Glutamatergic neuron (in vitro differentiated cells): ENCODE results near the gene SAMD9L. TPM values are rescaled to one million over a fixed set of nuclear protein-coding genes. Genes with fewer than 3 reads are reported as not detected.

Experiments used
- DNase-seq: peaks from one replicate; pipeline ENCODE4 v3.0.0; 2022
- H3K27ac Mint-ChIP-seq: one replicate; pipeline ENCODE4 v1.8.0; 2020; ENCODE audit warnings: mild to moderate bottlenecking, mixed read lengths, inconsistent platforms; ENCODE audit not compliant: unreplicated experiment
- H3K27me3 Mint-ChIP-seq: one replicate; pipeline ENCODE4 v1.8.0; 2020; ENCODE audit warnings: mild to moderate bottlenecking, moderate library complexity, mixed read lengths, inconsistent platforms; ENCODE audit not compliant: unreplicated experiment
- H3K36me3 Mint-ChIP-seq: one replicate; pipeline ENCODE4 v1.8.0; 2020; ENCODE audit warnings: mild to moderate bottlenecking, mixed read lengths, inconsistent platforms; ENCODE audit not compliant: unreplicated experiment
- H3K4me1 Mint-ChIP-seq: one replicate; pipeline ENCODE4 v1.8.0; 2020; ENCODE audit warnings: mild to moderate bottlenecking, low read depth, mixed read lengths, inconsistent platforms; ENCODE audit not compliant: unreplicated experiment
- H3K4me3 Mint-ChIP-seq: one replicate; pipeline ENCODE4 v1.8.0; 2020; ENCODE audit warnings: mild to moderate bottlenecking, mixed read lengths, inconsistent platforms; ENCODE audit not compliant: unreplicated experiment
- H3K9me3 Mint-ChIP-seq: one replicate; pipeline ENCODE4 v1.8.0; 2020; ENCODE audit warnings: mild to moderate bottlenecking, moderate library complexity, mixed read lengths, inconsistent platforms; ENCODE audit not compliant: unreplicated experiment
- CTCF ChIP-seq: fragments of 200-600 bp; sonication (generic); IDR thresholded peaks from one replicate; pipeline ENCODE4 v1.5.0; 2021; ENCODE audit not compliant: partially characterized antibody, unreplicated experiment
- total RNA-seq: library from RNA; stranded (reverse); fragmentation: NEBNext Ultra II Directional; extraction: Animal tissue kit (Norgen Biotek cat#: 25700); gene quantifications from one replicate; pipeline ENCODE4 v1.2.1, GENCODE V29; 2021; ENCODE audit not compliant: unreplicated experiment

SAMD9L gene
- total RNA-seq, 1 donor from 2014 or later, result not detected

GRCh38 chr7:93171606-93172226 is 23.5 kb upstream of the SAMD9L start:
- no peak overlapping the region for H3K27ac Mint-ChIP-seq
- H3K9me3 Mint-ChIP-seq, result peaks cover 6% of the 10 kb centered on the region
- no peak for TF ChIP-seq CTCF
- H3K36me3 Mint-ChIP-seq, result peaks cover 6% of the 10 kb centered on the region
- no peak for DNase-seq
- H3K27me3 Mint-ChIP-seq, result peaks cover 5% of the 10 kb centered on the region
- H3K4me3 Mint-ChIP-seq, result no peak overlapping the region
- H3K4me1 Mint-ChIP-seq, result no peaks in the 10 kb centered on the region

DNA sequence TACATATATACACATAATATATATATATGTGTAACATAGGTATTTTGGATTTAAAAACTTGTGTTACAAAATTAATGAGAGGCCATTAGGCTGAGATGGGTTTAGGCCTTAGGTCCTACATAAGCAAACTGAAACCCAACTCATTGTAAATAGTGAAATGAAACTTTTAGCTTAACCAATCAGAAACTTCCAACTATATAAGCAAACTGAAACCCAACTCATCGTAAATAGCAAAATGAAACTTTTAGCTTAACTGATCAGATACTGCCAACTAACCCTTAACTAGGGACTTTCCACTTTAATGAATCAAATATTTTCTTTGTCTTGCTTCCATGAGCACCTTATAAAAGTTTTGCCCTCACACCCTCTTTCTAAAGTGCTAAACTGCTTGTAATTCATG is 17.3 kb upstream of the SAMD9L start:
- peaks cover 5% of the 10 kb centered on the region for H3K27me3 Mint-ChIP-seq
- H3K27ac Mint-ChIP-seq, result no peak overlapping the region
- DNase-seq, result no peak
- no peak overlapping the region for H3K4me3 Mint-ChIP-seq
- H3K9me3 Mint-ChIP-seq, result peaks cover 6% of the 10 kb centered on the region
- H3K4me1 Mint-ChIP-seq, result no peaks in the 10 kb centered on the region
- H3K36me3 Mint-ChIP-seq, result no peaks in the 10 kb centered on the region
- no peak for TF ChIP-seq CTCF

GRCh38 chr7:93164766-93165165 is 16.6 kb upstream of the SAMD9L start:
- Mint-ChIP-seq H3K4me3 (no peak overlapping the region), H3K4me1 (no peaks in the 10 kb centered on the region), H3K27ac (no peak overlapping the region), H3K27me3 (peaks cover 5% of the 10 kb centered on the region), H3K36me3 (no peaks in the 10 kb centered on the region), H3K9me3 (peaks cover 6% of the 10 kb centered on the region)
- DNase-seq, result no peak
- TF ChIP-seq CTCF, result no peak

DNA sequence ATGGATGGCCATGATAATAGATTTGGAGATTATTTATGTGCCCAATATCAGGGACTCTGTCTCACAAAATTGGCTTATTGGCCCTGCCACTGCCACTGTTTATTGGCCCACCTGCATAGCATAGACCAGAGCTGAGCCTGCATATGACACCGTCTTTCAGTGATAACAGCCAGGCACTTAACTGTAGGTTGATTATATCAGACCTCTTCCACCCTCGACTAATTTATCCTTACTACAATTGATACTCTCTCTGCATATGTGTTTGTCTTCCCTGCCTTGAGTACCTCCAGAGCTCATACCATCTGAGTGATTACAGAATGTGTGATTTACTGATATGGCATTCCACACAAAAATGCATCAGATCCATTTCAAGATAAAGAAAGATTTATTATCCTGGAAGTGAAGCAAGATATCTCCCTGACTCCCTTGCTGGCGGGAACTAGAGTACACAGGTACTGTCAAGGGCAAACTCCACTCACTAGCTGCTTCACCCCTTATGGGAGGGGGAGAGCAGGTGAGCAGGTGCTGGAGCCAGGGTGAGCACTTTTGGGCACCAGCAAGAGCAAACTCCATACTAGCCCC is 13.1 kb upstream of the SAMD9L start:
- H3K27ac Mint-ChIP-seq, result no peak overlapping the region
- H3K9me3 Mint-ChIP-seq, result no peaks in the 10 kb centered on the region
- no peaks in the 10 kb centered on the region for H3K4me1 Mint-ChIP-seq
- no peaks in the 10 kb centered on the region for H3K36me3 Mint-ChIP-seq
- H3K27me3 Mint-ChIP-seq, result no peaks in the 10 kb centered on the region
- no peak for DNase-seq
- no peak overlapping the region for H3K4me3 Mint-ChIP-seq
- no peak for TF ChIP-seq CTCF

- H3K27me3 Mint-ChIP-seq, result no peaks in the 10 kb centered on the region
- no peaks in the 10 kb centered on the region for H3K9me3 Mint-ChIP-seq
- TF ChIP-seq CTCF, result no peak
- no peak overlapping the region for H3K4me3 Mint-ChIP-seq
- H3K4me1 Mint-ChIP-seq, result no peaks in the 10 kb centered on the region
- no peak for DNase-seq
- H3K36me3 Mint-ChIP-seq, result no peaks in the 10 kb centered on the region
- no peak overlapping the region for H3K27ac Mint-ChIP-seq
These were observed 12.2 kb upstream of the SAMD9L start for GRCh38 chr7:93160410-93160809.
